CD4-positive, alpha-beta T cell treated with Interleukin-17A for 1 hour (primary cell): ENCODE data around the gene DBP.
"Not testable (repeated sequence)": the region's sequence is repeated elsewhere in the genome, so short reads cannot be mapped to it uniquely, and the experiment has no call there.

Source experiments
- DNase-seq: peaks from one replicate; pipeline ENCODE4 v3.0.0-alpha.2; 2020

The DBP gene

GRCh38 chr19:48638831-48639381, 1.7 kb upstream of the DBP start:
- DNase-seq = no peak

GRCh38 chr19:48637948-48638830, 1.0 kb upstream of the DBP start:
- DNase-seq = peak; percentile 95

- peak; percentile 100 for DNase-seq
Measured at GRCh38 chr19:48637449-48637947, 319 bp upstream of the DBP start.

- DNase-seq = peak; percentile 43
Measured at GRCh38 chr19:48635966-48636858, 967 bp downstream of the DBP start.

GRCh38 chr19:48635263-48635965, 1.8 kb downstream of the DBP start:
- peak; percentile 72 for DNase-seq

GRCh38 chr19:48634424-48635262, 2.5 kb downstream of the DBP start:
- peak; percentile 93 for DNase-seq

GRCh38 chr19:48634036-48634342, 3.2 kb downstream of the DBP start:
- no peak for DNase-seq

- no peak for DNase-seq
Measured at GRCh38 chr19:48633148-48634035, 3.8 kb downstream of the DBP start.

GRCh38 chr19:48632692-48633147, 4.5 kb downstream of the DBP start:
- DNase-seq = no peak

GRCh38 chr19:48632286-48632685, 4.9 kb downstream of the DBP start:
- not testable (repeated sequence) for DNase-seq

- DNase-seq = no peak
Measured at GRCh38 chr19:48631225-48631624, 6.0 kb downstream of the DBP start.

GRCh38 chr19:48630296-48631063, 6.7 kb downstream of the DBP start:
- DNase-seq = no peak

- DNase-seq = no peak
Measured at GRCh38 chr19:48629599-48630295, 7.4 kb downstream of the DBP start.

- no peak for DNase-seq
Measured at GRCh38 chr19:48629297-48629598, 7.9 kb downstream of the DBP start.

GRCh38 chr19:48628486-48629296, 8.5 kb downstream of the DBP start:
- DNase-seq = no peak

- no peak for DNase-seq
Measured at GRCh38 chr19:48627865-48628314, 9.3 kb downstream of the DBP start.

GRCh38 chr19:48627201-48627864, 9.8 kb downstream of the DBP start:
- no peak for DNase-seq

- no peak for DNase-seq
Measured at GRCh38 chr19:48625891-48626327, 11.3 kb downstream of the DBP start.
